NCI-H1105 treated with DMSO at 0.1 percent for 48 hours (cell line): Measurements from ENCODE around the gene ARHGAP28.
"Not testable (repeated sequence)": the region's sequence is repeated elsewhere in the genome, so short reads cannot be mapped to it uniquely, and the experiment has no call there.

Experiments used
- DNase-seq: peaks from one replicate; lab custom pipeline; 2025; lab: John Stamatoyannopoulos, UW

Gene ARHGAP28

GRCh38 chr18:6929370-6930102 lies 200.0 kb downstream of the ARHGAP28 start:
- no peak for DNase-seq

- no peak for DNase-seq
Observed at GRCh38 chr18:6934859-6935258, 205.3 kb downstream of the ARHGAP28 start.

GRCh38 chr18:6938003-6938402 lies 208.5 kb downstream of the ARHGAP28 start:
- DNase-seq = no peak

- DNase-seq = not testable (repeated sequence)
Observed at GRCh38 chr18:6938403-6938802, 208.9 kb downstream of the ARHGAP28 start.

GRCh38 chr18:6939972-6940371 lies 210.5 kb downstream of the ARHGAP28 start:
- DNase-seq = no peak

- no peak for DNase-seq
Observed at GRCh38 chr18:6940451-6940850, 210.9 kb downstream of the ARHGAP28 start.

- no peak for DNase-seq
Observed at GRCh38 chr18:6941996-6942395, 212.5 kb downstream of the ARHGAP28 start.

- no peak for DNase-seq
Observed at GRCh38 chr18:6942742-6943141, 213.2 kb downstream of the ARHGAP28 start.

- DNase-seq = no peak
Observed at GRCh38 chr18:6943143-6943542, 213.6 kb downstream of the ARHGAP28 start.

GRCh38 chr18:6947338-6948030 lies 218.0 kb downstream of the ARHGAP28 start:
- DNase-seq = no peak

GRCh38 chr18:6948281-6949055 lies 219.0 kb downstream of the ARHGAP28 start:
- no peak for DNase-seq

GRCh38 chr18:6949800-6950586 lies 220.5 kb downstream of the ARHGAP28 start:
- DNase-seq = peak; percentile 18

GRCh38 chr18:6950641-6951040 lies 221.1 kb downstream of the ARHGAP28 start:
- DNase-seq = no peak

GRCh38 chr18:6951336-6952090 lies 222.0 kb downstream of the ARHGAP28 start:
- no peak for DNase-seq

GRCh38 chr18:6954501-6954900 lies 225.0 kb downstream of the ARHGAP28 start:
- no peak for DNase-seq

GRCh38 chr18:6955304-6955703 lies 225.8 kb downstream of the ARHGAP28 start:
- no peak for DNase-seq

GRCh38 chr18:6956495-6956894 lies 227.0 kb downstream of the ARHGAP28 start:
- DNase-seq = no peak

GRCh38 chr18:6956999-6957398 lies 227.5 kb downstream of the ARHGAP28 start:
- DNase-seq = no peak

- no peak for DNase-seq
Observed at GRCh38 chr18:6959110-6959509, 229.6 kb downstream of the ARHGAP28 start.

- DNase-seq = no peak
Observed at GRCh38 chr18:6960124-6960523, 230.6 kb downstream of the ARHGAP28 start.

- DNase-seq = no peak
Observed at GRCh38 chr18:6960656-6961055, 231.1 kb downstream of the ARHGAP28 start.
